Tibial nerve (tissue), 3 donors: ENCODE results near the gene DNAH14.

Source experiments
- POLR2A ChIP-seq, 2 donors: fragments of 450-650 bp; IDR thresholded peaks; one replicate each; pipeline ENCODE4 v1.6.1; 2017; ENCODE audit warnings: antibody characterized with exemption in 2 of 2, mild to moderate bottlenecking in 2 of 2, moderate library complexity in 2 of 2
- TF ChIP-seq, protein P1 (sequence below), 5 experiments: fragments of 200-600 bp in 3 of 5; fragments of 450-650 bp in 2 of 5; sonication (generic) in 3 of 5; IDR thresholded peaks; one replicate each; pipeline ENCODE4 v1.5.1; 2016 to 2019; ENCODE audit warnings: antibody characterized with exemption in 5 of 5, mild to moderate bottlenecking in 3 of 5, moderate library complexity in 2 of 5

DNA sequence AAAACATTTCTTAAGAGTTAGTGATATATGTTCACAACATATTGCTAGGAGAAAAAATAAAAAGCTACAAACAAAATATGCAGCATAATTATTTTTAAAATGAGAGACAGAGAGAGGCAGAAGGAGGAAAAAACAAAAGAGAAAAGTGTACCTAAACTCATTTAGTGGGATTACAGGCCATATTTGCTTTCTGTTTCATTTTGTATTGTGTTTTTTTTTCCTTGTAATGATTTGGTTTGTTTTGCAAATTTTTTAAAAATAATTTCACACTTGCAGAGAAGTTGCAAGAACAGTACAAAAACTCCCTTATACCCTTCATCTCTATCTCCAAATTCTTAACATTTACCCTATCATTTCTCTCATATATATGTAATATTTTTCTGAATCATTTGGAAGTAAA lies 433.3 kb downstream of the DNAH14 start:
- TF ChIP-seq, protein P1, sequence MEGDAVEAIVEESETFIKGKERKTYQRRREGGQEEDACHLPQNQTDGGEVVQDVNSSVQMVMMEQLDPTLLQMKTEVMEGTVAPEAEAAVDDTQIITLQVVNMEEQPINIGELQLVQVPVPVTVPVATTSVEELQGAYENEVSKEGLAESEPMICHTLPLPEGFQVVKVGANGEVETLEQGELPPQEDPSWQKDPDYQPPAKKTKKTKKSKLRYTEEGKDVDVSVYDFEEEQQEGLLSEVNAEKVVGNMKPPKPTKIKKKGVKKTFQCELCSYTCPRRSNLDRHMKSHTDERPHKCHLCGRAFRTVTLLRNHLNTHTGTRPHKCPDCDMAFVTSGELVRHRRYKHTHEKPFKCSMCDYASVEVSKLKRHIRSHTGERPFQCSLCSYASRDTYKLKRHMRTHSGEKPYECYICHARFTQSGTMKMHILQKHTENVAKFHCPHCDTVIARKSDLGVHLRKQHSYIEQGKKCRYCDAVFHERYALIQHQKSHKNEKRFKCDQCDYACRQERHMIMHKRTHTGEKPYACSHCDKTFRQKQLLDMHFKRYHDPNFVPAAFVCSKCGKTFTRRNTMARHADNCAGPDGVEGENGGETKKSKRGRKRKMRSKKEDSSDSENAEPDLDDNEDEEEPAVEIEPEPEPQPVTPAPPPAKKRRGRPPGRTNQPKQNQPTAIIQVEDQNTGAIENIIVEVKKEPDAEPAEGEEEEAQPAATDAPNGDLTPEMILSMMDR (IDR thresholded peaks at IDR 0.05), result no peak
- TF ChIP-seq POLR2A (IDR thresholded peaks at IDR 0.05), result no peak
